Smooth muscle cell (in vitro differentiated cells): ENCODE measurements around the gene SCD5. TPM values are rescaled to one million over a fixed set of nuclear protein-coding genes. Genes with fewer than 3 reads are reported as not detected.
A peak's percentile ranks its signal among the peaks of the same experiment; 100 is the strongest.

Source experiments
- DNase-seq: peaks from one replicate; lab custom pipeline; 2025; ENCODE audit not compliant: unreplicated experiment; lab: John Stamatoyannopoulos, UW
- H2AFZ ChIP-seq: fragments of 200-600 bp; sonication (generic); 2 replicates; pipeline ENCODE4 v1.6.0; 2016; ENCODE audit warnings: antibody characterized with exemption, low read depth, mild to moderate bottlenecking
- H3F3A ChIP-seq: fragments of 200-600 bp; sonication (generic); 2 replicates; pipeline ENCODE4 v1.6.0; 2017; ENCODE audit warnings: antibody characterized with exemption, low read depth
- H3K27ac ChIP-seq: fragments of 200-600 bp; sonication (generic); 2 replicates; pipeline ENCODE4 v1.5.1; 2016; ENCODE audit warnings: low read depth, mild to moderate bottlenecking
- H3K27me3 ChIP-seq: fragments of 200-600 bp; sonication (generic); 2 replicates; pipeline ENCODE4 v1.6.1; 2016; ENCODE audit warnings: low read depth, mild to moderate bottlenecking
- H3K36me3 ChIP-seq: fragments of 200-600 bp; sonication (generic); 2 replicates; pipeline ENCODE4 v1.5.1; 2016; ENCODE audit warnings: low read depth
- H3K4me1 ChIP-seq: fragments of 200-600 bp; sonication (generic); 2 replicates; pipeline ENCODE4 v1.5.1; 2016; ENCODE audit warnings: low read depth
- H3K4me2 ChIP-seq: fragments of 200-600 bp; sonication (generic); 2 replicates; pipeline ENCODE4 v1.6.0; 2016; ENCODE audit warnings: mild to moderate bottlenecking
- H3K4me3 ChIP-seq: fragments of 200-600 bp; sonication (generic); 2 replicates; pipeline ENCODE4 v1.5.1; 2016; ENCODE audit warnings: mild to moderate bottlenecking
- H3K79me2 ChIP-seq: fragments of 200-600 bp; sonication (generic); 2 replicates; pipeline ENCODE4 v1.6.0; 2016; ENCODE audit warnings: low read depth, mild to moderate bottlenecking
- H3K9ac ChIP-seq: fragments of 200-600 bp; sonication (generic); 2 replicates; pipeline ENCODE4 v1.6.0; 2016; ENCODE audit warnings: low read depth
- H3K9me3 ChIP-seq: fragments of 200-600 bp; sonication (generic); replicated peaks from 2 replicates; pipeline ENCODE4 v1.5.1; 2016; ENCODE audit warnings: low read depth
- H4K20me1 ChIP-seq: fragments of 200-600 bp; sonication (generic); 2 replicates; pipeline ENCODE4 v1.6.0; 2016; ENCODE audit warnings: low read depth
- WGBS: methylation state at CpG from one replicate; pipeline ENCODE4 v1.1.7; 2016; ENCODE audit warnings: low lambda C conversion rate; 5-methylcytosine and 5-hydroxymethylcytosine counted together
- polyA plus RNA-seq: library from polyadenylated mRNA; unstranded; fragments of >200 nt; fragmentation: Nextera tagmentation; extraction: Ambion mirVana; gene quantifications from 2 replicates; pipeline ENCODE4 v1.2.1, GENCODE V29; 2016
- total RNA-seq: library from RNA; depleted of rRNA; stranded (reverse); fragments of >200 nt; gene quantifications from 2 replicates; pipeline ENCODE4 v1.2.3, GENCODE V29; 2014
- TF ChIP-seq, protein P1 (sequence below): fragments of 200-600 bp; sonication (generic); IDR thresholded peaks from 2 replicates; pipeline ENCODE4 v1.5.1; 2017; ENCODE audit warnings: borderline replicate concordance, mild to moderate bottlenecking, antibody characterized with exemption; ENCODE audit not compliant: insufficient read depth, poor library complexity, severe bottlenecking

The SCD5 gene
- total and polyA plus RNA-seq, 2 experiments from 2014 or later = 9.2 to 24.3 TPM

- H3K4me2 ChIP-seq = no peak overlapping the region
- peaks cover 24% of the 10 kb centered on the region for H3K4me1 ChIP-seq
- WGBS = 94% methylated on average over 2 of the region's 2 CpGs
- H3K9me3 ChIP-seq = no peaks in the 10 kb centered on the region
- no peak overlapping the region for H3K4me3 ChIP-seq
- no peak overlapping the region for H2AFZ ChIP-seq
- H3K27ac ChIP-seq = no peak overlapping the region
- no peaks in the 10 kb centered on the region for H3K36me3 ChIP-seq
- no peaks in the 10 kb centered on the region for H3K79me2 ChIP-seq
- peaks cover 22% of the 10 kb centered on the region for H3F3A ChIP-seq
- H3K27me3 ChIP-seq = no peaks in the 10 kb centered on the region
- no peak for DNase-seq
- no peak overlapping the region for H3K9ac ChIP-seq
- no peaks in the 10 kb centered on the region for H4K20me1 ChIP-seq
- TF ChIP-seq, protein P1, sequence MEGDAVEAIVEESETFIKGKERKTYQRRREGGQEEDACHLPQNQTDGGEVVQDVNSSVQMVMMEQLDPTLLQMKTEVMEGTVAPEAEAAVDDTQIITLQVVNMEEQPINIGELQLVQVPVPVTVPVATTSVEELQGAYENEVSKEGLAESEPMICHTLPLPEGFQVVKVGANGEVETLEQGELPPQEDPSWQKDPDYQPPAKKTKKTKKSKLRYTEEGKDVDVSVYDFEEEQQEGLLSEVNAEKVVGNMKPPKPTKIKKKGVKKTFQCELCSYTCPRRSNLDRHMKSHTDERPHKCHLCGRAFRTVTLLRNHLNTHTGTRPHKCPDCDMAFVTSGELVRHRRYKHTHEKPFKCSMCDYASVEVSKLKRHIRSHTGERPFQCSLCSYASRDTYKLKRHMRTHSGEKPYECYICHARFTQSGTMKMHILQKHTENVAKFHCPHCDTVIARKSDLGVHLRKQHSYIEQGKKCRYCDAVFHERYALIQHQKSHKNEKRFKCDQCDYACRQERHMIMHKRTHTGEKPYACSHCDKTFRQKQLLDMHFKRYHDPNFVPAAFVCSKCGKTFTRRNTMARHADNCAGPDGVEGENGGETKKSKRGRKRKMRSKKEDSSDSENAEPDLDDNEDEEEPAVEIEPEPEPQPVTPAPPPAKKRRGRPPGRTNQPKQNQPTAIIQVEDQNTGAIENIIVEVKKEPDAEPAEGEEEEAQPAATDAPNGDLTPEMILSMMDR = no peak
Observed at GRCh38 chr4:82755650-82756049, 42.9 kb downstream of the SCD5 start.

GRCh38 chr4:82754513-82755165 is 44.0 kb downstream of the SCD5 start:
- peak overlapping the region; percentile 62 for H3K4me2 ChIP-seq

DNA sequence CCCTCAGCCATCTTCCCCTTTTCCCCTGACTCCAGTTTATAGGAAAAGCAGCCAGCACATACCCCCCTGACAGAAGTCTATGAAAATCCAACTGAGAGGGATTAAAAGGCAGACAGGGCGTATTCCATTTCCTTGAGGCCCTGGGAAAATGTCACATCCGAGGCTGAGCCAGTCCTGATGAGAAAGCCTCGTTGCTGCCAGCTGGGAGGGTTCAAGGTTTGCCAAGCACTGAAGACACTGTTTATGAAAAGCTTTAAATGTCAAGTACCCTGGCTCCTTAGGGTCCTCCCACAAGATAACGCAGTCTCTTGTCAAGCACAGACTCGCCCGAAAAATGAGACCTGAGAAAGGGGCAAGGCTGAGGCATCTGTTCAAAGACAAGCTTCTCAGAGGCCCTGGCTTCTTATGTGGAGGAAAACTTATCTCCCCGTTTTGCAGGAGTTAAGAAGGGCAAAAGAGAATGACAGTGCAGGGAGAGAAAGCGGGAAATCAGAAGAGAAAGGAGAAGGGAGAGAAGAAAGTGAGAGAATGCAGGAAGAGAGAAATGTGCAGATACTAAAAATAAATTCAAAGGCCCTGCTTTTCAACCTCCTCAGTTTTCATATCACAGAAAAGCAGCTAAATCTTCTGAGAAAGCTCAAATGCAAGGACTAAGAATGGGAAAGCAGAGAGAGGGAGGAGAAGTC is 44.7 kb downstream of the SCD5 start:
- Histone ChIP-seq H3F3A (peaks cover 35% of the 10 kb centered on the region), H3K27me3 (no peaks in the 10 kb centered on the region), H3K27ac (peak overlapping the region; percentile 83), H3K79me2 (no peaks in the 10 kb centered on the region), H2AFZ (peak overlapping the region; percentile 50), H3K9ac (peak overlapping the region; percentile 28), H3K36me3 (no peaks in the 10 kb centered on the region), H3K4me2 (peak overlapping the region; percentile 62), H3K9me3 (no peaks in the 10 kb centered on the region), H3K4me3 (no peak overlapping the region), H3K4me1 (peaks cover 26% of the 10 kb centered on the region), H4K20me1 (no peaks in the 10 kb centered on the region)
- DNase-seq = no peak
- TF ChIP-seq, protein P1 = no peak
- 4% methylated on average over 8 of the region's 8 CpGs for WGBS

More at GRCh38 chr4:82754513-82755165, 44.0 kb downstream of the SCD5 start:
- no peaks in the 10 kb centered on the region for H3K79me2 ChIP-seq
- no peaks in the 10 kb centered on the region for H3K9me3 ChIP-seq
- 65% methylated on average over 6 of the region's 6 CpGs for WGBS
- no peaks in the 10 kb centered on the region for H3K27me3 ChIP-seq
- DNase-seq = no peak
- peaks cover 32% of the 10 kb centered on the region for H3F3A ChIP-seq
- no peak overlapping the region for H2AFZ ChIP-seq
- H3K4me3 ChIP-seq = no peak overlapping the region
- H3K36me3 ChIP-seq = no peaks in the 10 kb centered on the region
- H3K9ac ChIP-seq = no peak overlapping the region
- H3K27ac ChIP-seq = peak overlapping the region; percentile 83
- peaks cover 24% of the 10 kb centered on the region for H3K4me1 ChIP-seq
- H4K20me1 ChIP-seq = no peaks in the 10 kb centered on the region
- TF ChIP-seq, protein P1 = no peak
